ENCODE data around the gene LRP2. TPM values are rescaled to one million over a fixed set of nuclear protein-coding genes. Genes with fewer than 3 reads are reported as not detected.

The LRP2 gene
- total RNA-seq, 1 experiment from 2014 or later: 0.07 TPM

GRCh38 chr2:169259402-169259801, 102.9 kb downstream of the LRP2 start:
- DNase-seq (ENCODE audit: extremely low read depth, low read depth): no peak

GRCh38 chr2:169258045-169258601, 104.2 kb downstream of the LRP2 start:
- DNase-seq (ENCODE audit: extremely low read depth, low read depth): no peak

- DNase-seq (ENCODE audit: extremely low read depth, low read depth): no peak
These were observed 107.6 kb downstream of the LRP2 start for GRCh38 chr2:169254774-169255173.

- DNase-seq (ENCODE audit: extremely low read depth, low read depth): no peak
These were observed 115.1 kb downstream of the LRP2 start for GRCh38 chr2:169247211-169247610.

GRCh38 chr2:169240405-169240804, 121.9 kb downstream of the LRP2 start:
- no peak for DNase-seq (ENCODE audit: extremely low read depth, low read depth)

- DNase-seq (ENCODE audit: extremely low read depth, low read depth): no peak
These were observed 124.4 kb downstream of the LRP2 start for GRCh38 chr2:169237939-169238338.

GRCh38 chr2:169237286-169237685, 125.0 kb downstream of the LRP2 start:
- no peak for DNase-seq (ENCODE audit: extremely low read depth, low read depth)

GRCh38 chr2:169232551-169233154, 129.7 kb downstream of the LRP2 start:
- DNase-seq (ENCODE audit: extremely low read depth, low read depth): no peak

- no peak for DNase-seq (ENCODE audit: extremely low read depth, low read depth)
These were observed 132.1 kb downstream of the LRP2 start for GRCh38 chr2:169230204-169230603.

- DNase-seq (ENCODE audit: extremely low read depth, low read depth): no peak
These were observed 132.7 kb downstream of the LRP2 start for GRCh38 chr2:169229590-169229989.

GRCh38 chr2:169225906-169226305, 136.4 kb downstream of the LRP2 start:
- DNase-seq (ENCODE audit: extremely low read depth, low read depth): no peak

- DNase-seq (ENCODE audit: extremely low read depth, low read depth): no peak
These were observed 137.0 kb downstream of the LRP2 start for GRCh38 chr2:169225233-169225750.

- DNase-seq (ENCODE audit: extremely low read depth, low read depth): no peak
These were observed 139.7 kb downstream of the LRP2 start for GRCh38 chr2:169222665-169223064.

GRCh38 chr2:169221745-169222369, 140.5 kb downstream of the LRP2 start:
- DNase-seq (ENCODE audit: extremely low read depth, low read depth): peak; percentile 38

- no peak for DNase-seq (ENCODE audit: extremely low read depth, low read depth)
These were observed 151.4 kb downstream of the LRP2 start for GRCh38 chr2:169210917-169211316.

- no peak for DNase-seq (ENCODE audit: extremely low read depth, low read depth)
These were observed 154.3 kb downstream of the LRP2 start for GRCh38 chr2:169208026-169208425.

GRCh38 chr2:169205176-169205575, 157.2 kb downstream of the LRP2 start:
- no peak for DNase-seq (ENCODE audit: extremely low read depth, low read depth)

- no peak for DNase-seq (ENCODE audit: extremely low read depth, low read depth)
These were observed 158.4 kb downstream of the LRP2 start for GRCh38 chr2:169203952-169204351.

- no peak for DNase-seq (ENCODE audit: extremely low read depth, low read depth)
These were observed 161.6 kb downstream of the LRP2 start for GRCh38 chr2:169200756-169201155.

- DNase-seq (ENCODE audit: extremely low read depth, low read depth): no peak
These were observed 168.7 kb downstream of the LRP2 start for GRCh38 chr2:169193618-169194017.

GRCh38 chr2:169190197-169190775, 172.0 kb downstream of the LRP2 start:
- no peak for DNase-seq (ENCODE audit: extremely low read depth, low read depth)

- no peak for DNase-seq (ENCODE audit: extremely low read depth, low read depth)
These were observed 173.2 kb downstream of the LRP2 start for GRCh38 chr2:169189132-169189531.

Measured in NCI-H460 (cell line).